HFF-Myc (cell line): ENCODE data around the gene ALOX15.

Experiments used
- DNase-seq: peaks from one replicate; pipeline ENCODE4 v3.0.0-alpha.2; 2011; ENCODE audit warnings: low read depth; ENCODE audit errors: extremely low read depth
- H3K4me3 ChIP-seq: replicated peaks from 2 replicates; pipeline ENCODE4 v1.5.1; 2011; ENCODE audit warnings: low read depth, mild to moderate bottlenecking, control low read depth, low read length
- CTCF ChIP-seq: IDR thresholded peaks from 2 replicates; pipeline ENCODE4 v1.5.1; 2012; ENCODE audit warnings: mild to moderate bottlenecking, low read depth, low read length, control low read depth; ENCODE audit errors: missing control alignments

Gene ALOX15

GRCh38 chr17:4617590-4618351 lies 23.7 kb downstream of the ALOX15 start:
- no peak overlapping the region for H3K4me3 ChIP-seq
- no peak for DNase-seq
- no peak for TF ChIP-seq CTCF

- no peak for DNase-seq
- TF ChIP-seq CTCF, result no peak
- H3K4me3 ChIP-seq, result no peak overlapping the region
These were observed 24.4 kb downstream of the ALOX15 start for GRCh38 chr17:4617090-4617489.

GRCh38 chr17:4616476-4616875 lies 25.0 kb downstream of the ALOX15 start:
- TF ChIP-seq CTCF, result no peak
- DNase-seq, result no peak
- H3K4me3 ChIP-seq, result no peak overlapping the region

GRCh38 chr17:4610656-4611055 lies 30.8 kb downstream of the ALOX15 start:
- DNase-seq, result no peak
- TF ChIP-seq CTCF, result no peak
- H3K4me3 ChIP-seq, result no peak overlapping the region

GRCh38 chr17:4610162-4610561 lies 31.3 kb downstream of the ALOX15 start:
- DNase-seq, result no peak
- TF ChIP-seq CTCF, result no peak
- H3K4me3 ChIP-seq, result no peak overlapping the region

- DNase-seq, result no peak
These were observed 31.7 kb downstream of the ALOX15 start for GRCh38 chr17:4609761-4610160.

More at GRCh38 chr17:4609761-4610160, 31.7 kb downstream of the ALOX15 start:
- no peak for TF ChIP-seq CTCF
- no peak overlapping the region for H3K4me3 ChIP-seq
